ENCODE measurements around the gene DCAF17.

- no peak for TF ChIP-seq CTCF (IDR thresholded peaks at IDR 0.05)
- TF ChIP-seq EZH2phosphoT487 (IDR thresholded peaks at IDR 0.05): no peak
These were observed 18.7 kb downstream of the DCAF17 start for GRCh38 chr2:171452773-171453172.
